Measurements from ENCODE around the gene MRGPRX3. TPM values are rescaled to one million over a fixed set of nuclear protein-coding genes. Genes with fewer than 3 reads are reported as not detected.
A peak's percentile ranks its signal among the peaks of the same experiment; 100 is the strongest.

The MRGPRX3 gene
- total RNA-seq, 2 donors from 2014 or later: not detected

DNA sequence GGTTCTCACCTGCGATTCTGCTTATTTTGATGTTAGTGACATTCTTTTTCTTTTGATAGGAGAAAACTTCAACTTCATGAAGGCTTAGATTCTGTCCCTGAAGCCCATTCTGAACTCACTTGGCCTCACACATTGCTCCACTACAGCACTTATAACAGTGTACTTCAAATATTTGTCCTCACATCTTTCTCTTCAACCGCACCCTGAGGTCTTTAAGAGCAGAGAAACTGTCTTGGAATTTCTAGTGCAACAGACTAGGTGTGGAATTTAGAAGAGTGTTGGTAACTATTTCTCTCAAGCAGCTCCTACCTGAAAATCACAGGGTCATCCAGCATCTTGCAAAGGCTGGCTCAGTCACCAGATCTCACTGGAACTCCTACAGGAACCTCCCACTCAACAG, 7.8 kb downstream of the MRGPRX3 start:
- DNase-seq (ENCODE audit: low spot score in 2 of 2) (no peak), ATAC-seq (no peak)
- no peaks in the 10 kb centered on the region for H3K36me3 Mint-ChIP-seq
- H3K27ac Mint-ChIP-seq: no peak overlapping the region
- no peaks in the 10 kb centered on the region for H3K9me3 Mint-ChIP-seq

GRCh38 chr11:18144243-18144642, 11.9 kb downstream of the MRGPRX3 start:
- Mint-ChIP-seq H3K27ac (no peak overlapping the region), H3K36me3 (no peaks in the 10 kb centered on the region), H3K9me3 (no peaks in the 10 kb centered on the region)
- no peak for ATAC-seq
- no peak for DNase-seq (ENCODE audit: low spot score in 2 of 2)

DNA sequence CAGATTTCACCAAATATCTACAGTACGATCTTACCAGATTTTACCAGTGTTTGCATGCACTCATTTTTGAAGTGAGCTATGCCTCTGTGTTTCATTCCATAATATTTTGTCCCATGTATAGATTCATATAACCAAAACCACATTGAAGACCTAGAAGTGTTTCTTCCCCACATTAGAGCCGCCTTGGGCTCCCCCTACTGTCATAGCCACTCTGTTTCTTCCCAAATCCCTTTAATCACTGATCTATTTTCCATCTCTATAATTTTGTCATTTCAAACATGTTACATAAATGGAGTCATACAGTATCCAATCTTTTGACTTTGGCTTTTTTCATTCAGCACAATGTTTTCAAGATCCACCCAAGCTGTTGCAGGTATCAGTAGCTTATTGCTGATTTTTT, 12.7 kb downstream of the MRGPRX3 start:
- DNase-seq (ENCODE audit: low spot score in 2 of 2) (no peak), ATAC-seq (no peak)
- Mint-ChIP-seq H3K9me3 (no peaks in the 10 kb centered on the region), H3K27ac (no peak overlapping the region), H3K36me3 (no peaks in the 10 kb centered on the region)

GRCh38 chr11:18145837-18146236, 13.5 kb downstream of the MRGPRX3 start:
- ATAC-seq: no peak
- H3K27ac Mint-ChIP-seq: no peak overlapping the region
- no peaks in the 10 kb centered on the region for H3K36me3 Mint-ChIP-seq
- DNase-seq (ENCODE audit: low spot score in 2 of 2): no peak
- no peaks in the 10 kb centered on the region for H3K9me3 Mint-ChIP-seq

DNA sequence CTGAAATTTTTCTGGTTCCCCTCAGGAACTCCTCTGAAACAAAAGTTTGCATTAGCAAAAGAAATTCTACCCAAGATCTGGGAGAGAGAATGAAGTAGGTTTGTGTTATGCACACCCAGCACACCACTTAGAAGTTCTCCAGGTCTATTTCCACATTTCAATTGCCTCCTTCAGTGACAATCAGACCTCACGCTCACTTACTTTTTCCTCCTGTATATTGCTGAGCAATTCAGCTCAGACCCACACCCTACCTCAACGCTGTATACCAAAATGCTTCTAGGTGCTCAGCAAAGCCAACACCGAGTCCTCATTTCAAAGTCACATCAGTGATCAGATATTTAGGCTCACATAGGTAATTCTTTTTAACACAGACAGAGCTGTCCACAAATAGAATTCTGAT, 19.2 kb downstream of the MRGPRX3 start:
- Mint-ChIP-seq H3K9me3 (no peaks in the 10 kb centered on the region), H3K27ac (no peak overlapping the region), H3K36me3 (no peaks in the 10 kb centered on the region)
- no peak for DNase-seq (ENCODE audit: low spot score in 2 of 2)
- ATAC-seq: no peak

DNA sequence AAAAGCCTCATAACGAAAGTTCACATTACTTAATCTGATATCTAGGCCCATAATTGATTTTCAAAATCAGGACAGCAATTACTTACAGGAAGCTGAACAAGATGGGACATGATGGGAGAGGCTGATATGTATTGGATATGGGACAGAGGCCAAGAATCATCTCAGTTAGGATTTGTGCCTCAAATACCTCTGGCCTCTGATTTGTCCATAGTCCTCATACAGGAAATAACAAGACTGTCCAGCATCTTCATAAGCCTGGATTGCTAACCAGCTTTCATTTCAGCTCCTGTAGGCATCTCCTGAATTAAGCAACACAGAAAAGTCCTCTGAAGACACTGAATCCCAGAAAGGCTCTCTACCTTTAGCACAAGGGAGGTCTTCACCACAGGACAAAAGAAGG, 36.0 kb downstream of the MRGPRX3 start:
- ATAC-seq: no peak
- no peak overlapping the region for H3K27ac Mint-ChIP-seq
- DNase-seq (ENCODE audit: low spot score in 2 of 2): no peak
- H3K9me3 Mint-ChIP-seq: peaks cover 0 to 10% of the 10 kb centered on the region in 2 donors
- H3K36me3 Mint-ChIP-seq: no peaks in the 10 kb centered on the region

GRCh38 chr11:18171377-18172000, 39.1 kb downstream of the MRGPRX3 start:
- Mint-ChIP-seq H3K9me3 (no peaks in the 10 kb centered on the region), H3K36me3 (no peaks in the 10 kb centered on the region), H3K27ac (no peak overlapping the region)
- ATAC-seq: no peak
- DNase-seq (ENCODE audit: low spot score in 2 of 2): no peak

DNA sequence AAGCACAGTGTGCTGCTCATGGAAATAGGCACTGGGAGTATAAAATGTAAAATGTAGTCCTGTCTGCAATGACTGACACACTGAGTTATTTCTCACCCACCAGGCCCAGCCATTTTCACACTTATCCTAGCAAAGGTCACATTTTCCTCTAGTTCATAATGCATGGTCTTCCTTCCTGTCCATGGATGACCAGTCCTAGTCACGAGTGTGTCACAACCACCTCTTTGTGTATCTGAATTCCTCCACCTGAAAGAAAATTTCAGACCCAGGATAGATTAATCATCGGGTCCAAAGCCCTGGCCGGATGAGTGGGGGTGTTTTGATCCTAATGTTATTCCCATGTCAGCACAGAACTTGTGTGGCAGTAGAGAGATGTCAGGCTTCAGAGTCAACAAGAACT, 40.3 kb downstream of the MRGPRX3 start, which contains the start of gene MRGPRX4:
Gene MRGPRX4, plus strand, starts transcription at position 172 of the 400 bp plus-strand sequence. CDS start 420 bp downstream, outside the sequence.
- peak within 1 kb of the TSS in 1 of 2 donors; percentile 81 for H3K27ac Mint-ChIP-seq
- DNase-seq (ENCODE audit: low spot score in 2 of 2): no peak
- H3K9me3 Mint-ChIP-seq: no peaks in the 10 kb centered on the region
- no peak for ATAC-seq
- no peaks in the 10 kb centered on the region for H3K36me3 Mint-ChIP-seq

DNA sequence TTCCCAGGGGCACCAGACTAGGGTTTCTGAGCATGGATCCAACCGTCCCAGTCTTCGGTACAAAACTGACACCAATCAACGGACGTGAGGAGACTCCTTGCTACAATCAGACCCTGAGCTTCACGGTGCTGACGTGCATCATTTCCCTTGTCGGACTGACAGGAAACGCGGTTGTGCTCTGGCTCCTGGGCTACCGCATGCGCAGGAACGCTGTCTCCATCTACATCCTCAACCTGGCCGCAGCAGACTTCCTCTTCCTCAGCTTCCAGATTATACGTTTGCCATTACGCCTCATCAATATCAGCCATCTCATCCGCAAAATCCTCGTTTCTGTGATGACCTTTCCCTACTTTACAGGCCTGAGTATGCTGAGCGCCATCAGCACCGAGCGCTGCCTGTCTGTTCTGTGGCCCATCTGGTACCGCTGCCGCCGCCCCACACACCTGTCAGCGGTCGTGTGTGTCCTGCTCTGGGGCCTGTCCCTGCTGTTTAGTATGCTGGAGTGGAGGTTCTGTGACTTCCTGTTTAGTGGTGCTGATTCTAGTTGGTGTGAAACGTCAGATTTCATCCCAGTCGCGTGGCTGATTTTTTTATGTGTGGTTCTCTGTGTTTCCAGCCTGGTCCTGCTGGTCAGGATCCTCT, 41.0 kb downstream of the MRGPRX3 start:
- Mint-ChIP-seq H3K27ac (peak overlapping the region in 1 of 2 donors; percentile 81), H3K9me3 (no peaks in the 10 kb centered on the region), H3K36me3 (no peaks in the 10 kb centered on the region)
- DNase-seq (ENCODE audit: low spot score in 2 of 2) (no peak), ATAC-seq (no peak)

Other genes starting within 250 kb of the MRGPRX3 start
- gene SERGEF, start 119.5 kb upstream of the MRGPRX3 start, total RNA-seq: 10 to 100 TPM; 42.7 to 62.9 TPM
- under 1 TPM; 0.05 to 0.43 TPM for gene TPH1, start 86.3 kb upstream of the MRGPRX3 start, total RNA-seq
- 10 to 100 TPM; 22.0 to 33.9 TPM for gene SAAL1, start 26.5 kb upstream of the MRGPRX3 start, total RNA-seq
- not detected for gene MRGPRX4, start 40.3 kb downstream of the MRGPRX3 start, total RNA-seq
- gene SAA4, start 104.2 kb downstream of the MRGPRX3 start, total RNA-seq: not detected
- not detected for gene SAA2, start 116.1 kb downstream of the MRGPRX3 start, total RNA-seq
- gene SAA1, start 133.7 kb downstream of the MRGPRX3 start, total RNA-seq: not detected
- 10 to 100 TPM; 17.9 to 26.8 TPM for gene HPS5, start 189.6 kb downstream of the MRGPRX3 start, total RNA-seq
- gene GTF2H1, start 190.0 kb downstream of the MRGPRX3 start, total RNA-seq: 10 to 100 TPM; 36.1 to 53.6 TPM

All from activated naive CD4-positive, alpha-beta T cell treated with anti-CD3 and anti-CD28 coated beads, Interleukin-2, amount 50 U/mL, for 72 hours (primary cell).